ENCODE data around the gene NEK10.

NEK10 gene

DNA sequence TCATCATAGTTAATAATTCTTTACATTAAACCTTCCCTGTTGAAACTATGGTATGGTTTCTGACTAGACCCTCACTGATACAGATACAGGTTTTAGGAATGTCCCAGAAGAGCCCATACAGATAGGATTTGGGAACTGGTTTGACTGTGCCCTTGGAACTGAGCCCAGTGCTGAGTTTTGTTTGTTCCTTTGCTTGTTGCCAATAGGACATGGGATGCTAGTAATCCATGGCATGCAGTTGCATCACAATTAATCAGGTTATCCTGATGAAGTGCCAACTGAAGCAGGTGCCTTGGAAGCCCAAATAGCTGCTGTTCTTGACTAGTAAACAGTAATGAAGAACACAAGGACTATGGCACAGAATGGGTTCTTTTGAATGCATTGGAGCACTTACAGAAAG is 230.6 kb downstream of the NEK10 start:
- no peak overlapping the region for H3K4me3 ChIP-seq (replicated peaks in 1 of 2; ENCODE audit: low read depth in 2 of 2, low read length in 2 of 2)
- peak in 1 of 2 donors; percentile 22 for DNase-seq (ENCODE audit: low read depth in 2 of 2)
- TF ChIP-seq, protein P1, sequence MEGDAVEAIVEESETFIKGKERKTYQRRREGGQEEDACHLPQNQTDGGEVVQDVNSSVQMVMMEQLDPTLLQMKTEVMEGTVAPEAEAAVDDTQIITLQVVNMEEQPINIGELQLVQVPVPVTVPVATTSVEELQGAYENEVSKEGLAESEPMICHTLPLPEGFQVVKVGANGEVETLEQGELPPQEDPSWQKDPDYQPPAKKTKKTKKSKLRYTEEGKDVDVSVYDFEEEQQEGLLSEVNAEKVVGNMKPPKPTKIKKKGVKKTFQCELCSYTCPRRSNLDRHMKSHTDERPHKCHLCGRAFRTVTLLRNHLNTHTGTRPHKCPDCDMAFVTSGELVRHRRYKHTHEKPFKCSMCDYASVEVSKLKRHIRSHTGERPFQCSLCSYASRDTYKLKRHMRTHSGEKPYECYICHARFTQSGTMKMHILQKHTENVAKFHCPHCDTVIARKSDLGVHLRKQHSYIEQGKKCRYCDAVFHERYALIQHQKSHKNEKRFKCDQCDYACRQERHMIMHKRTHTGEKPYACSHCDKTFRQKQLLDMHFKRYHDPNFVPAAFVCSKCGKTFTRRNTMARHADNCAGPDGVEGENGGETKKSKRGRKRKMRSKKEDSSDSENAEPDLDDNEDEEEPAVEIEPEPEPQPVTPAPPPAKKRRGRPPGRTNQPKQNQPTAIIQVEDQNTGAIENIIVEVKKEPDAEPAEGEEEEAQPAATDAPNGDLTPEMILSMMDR (IDR thresholded peaks at IDR 0.05; ENCODE audit: low read depth, low read length), result no peak

DNA sequence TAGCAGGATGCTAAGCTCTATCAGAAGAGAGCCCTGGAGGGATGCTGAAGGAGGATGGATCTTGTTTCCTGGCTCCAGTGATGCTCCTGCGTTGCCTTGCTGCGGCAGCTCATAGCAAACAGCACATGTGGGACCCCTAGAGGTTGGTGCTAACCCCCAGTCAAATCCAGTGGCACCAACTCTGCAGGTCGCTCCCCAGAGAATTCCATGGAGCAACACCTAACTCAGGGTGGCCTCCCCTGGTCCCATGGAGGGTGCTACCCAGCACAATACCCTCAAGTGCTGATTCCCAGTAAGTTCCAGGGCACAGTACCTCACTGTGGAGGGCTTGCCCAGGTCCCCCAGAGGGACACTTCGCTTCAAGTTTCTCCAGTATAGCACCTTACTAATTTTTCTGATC is 231.2 kb downstream of the NEK10 start:
- no peak for DNase-seq (ENCODE audit: low read depth in 2 of 2)
- H3K4me3 ChIP-seq (replicated peaks in 1 of 2; ENCODE audit: low read depth in 2 of 2, low read length in 2 of 2), result no peak overlapping the region
- TF ChIP-seq, protein P1 (IDR thresholded peaks at IDR 0.05; ENCODE audit: low read depth, low read length), result no peak

DNA sequence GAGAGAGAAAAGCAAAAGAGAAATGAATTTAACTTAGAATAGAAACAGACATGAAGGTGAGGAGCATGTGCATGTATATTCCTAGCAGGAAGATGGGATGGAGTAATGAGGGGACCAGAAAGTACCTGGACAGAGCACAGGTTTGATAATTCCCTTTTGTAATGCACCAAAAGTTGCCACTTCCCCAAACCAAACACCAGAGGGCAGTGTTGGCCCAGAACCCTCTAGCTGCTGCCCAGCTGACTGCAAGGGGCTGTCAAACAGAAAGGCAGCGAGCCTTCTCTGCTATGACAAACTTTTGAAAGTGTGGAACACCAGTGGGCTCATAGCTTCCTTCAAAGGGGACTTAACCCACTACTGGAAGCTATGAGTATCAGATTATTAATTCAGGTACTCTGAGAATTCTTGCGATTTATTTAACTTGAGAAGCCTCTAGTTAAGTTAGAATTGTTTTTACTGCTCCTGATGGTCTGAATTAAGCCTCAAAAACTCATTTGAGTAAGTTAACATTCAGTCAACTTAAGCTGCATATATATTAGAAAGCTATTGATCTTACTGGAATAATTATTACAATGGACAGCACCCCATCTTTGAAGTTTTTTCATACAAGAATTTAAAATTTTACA is 234.9 kb downstream of the NEK10 start:
- DNase-seq (ENCODE audit: low read depth in 2 of 2), result peak; percentile 75 to 77
- TF ChIP-seq, protein P1 (IDR thresholded peaks at IDR 0.05; ENCODE audit: low read depth, low read length), result peak; percentile 90
- no peak overlapping the region for H3K4me3 ChIP-seq (replicated peaks in 1 of 2; ENCODE audit: low read depth in 2 of 2, low read length in 2 of 2)

DNA sequence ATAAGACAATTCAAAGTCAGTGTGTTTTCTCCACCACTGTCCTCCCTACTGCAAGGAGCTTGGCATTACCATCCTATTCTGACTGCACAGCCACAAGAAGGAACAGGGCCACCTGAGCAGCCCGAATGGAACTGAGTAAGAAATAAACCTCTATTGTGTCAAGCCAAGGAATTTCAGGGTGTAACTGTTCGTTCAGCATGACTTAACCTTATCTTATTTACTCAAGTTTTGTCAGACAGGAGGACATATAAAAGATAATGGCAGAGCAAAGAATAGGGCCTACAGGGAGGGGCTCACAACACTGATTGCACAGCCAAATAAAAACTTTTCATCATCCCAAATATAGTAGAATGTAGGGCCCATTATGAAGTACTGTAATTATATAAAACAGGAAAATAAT is 236.1 kb downstream of the NEK10 start:
- TF ChIP-seq, protein P1 (IDR thresholded peaks at IDR 0.05; ENCODE audit: low read depth, low read length), result no peak
- DNase-seq (ENCODE audit: low read depth in 2 of 2), result no peak
- H3K4me3 ChIP-seq (replicated peaks in 1 of 2; ENCODE audit: low read depth in 2 of 2, low read length in 2 of 2), result no peak overlapping the region

DNA sequence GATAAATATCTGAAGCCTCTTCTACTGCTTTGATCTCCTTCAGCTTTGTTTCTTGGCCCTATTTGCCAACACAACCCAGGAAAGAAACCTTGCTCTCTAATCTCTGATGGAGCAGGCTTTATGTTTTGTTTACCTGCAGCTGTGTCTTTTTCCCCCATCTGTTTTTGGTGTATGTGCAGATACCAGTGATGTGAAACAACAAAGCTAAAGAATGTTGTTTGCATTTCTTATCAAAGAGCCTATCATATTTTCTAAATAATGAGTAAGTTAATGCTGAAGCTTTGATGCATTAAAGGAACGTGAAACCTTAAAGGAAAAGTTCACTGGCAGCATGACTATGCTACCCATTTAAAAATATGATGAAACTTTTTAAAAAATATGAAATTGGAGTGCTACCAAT is 238.4 kb downstream of the NEK10 start:
- no peak overlapping the region for H3K4me3 ChIP-seq (replicated peaks in 1 of 2; ENCODE audit: low read depth in 2 of 2, low read length in 2 of 2)
- no peak for DNase-seq (ENCODE audit: low read depth in 2 of 2)
- TF ChIP-seq, protein P1 (IDR thresholded peaks at IDR 0.05; ENCODE audit: low read depth, low read length), result no peak

DNA sequence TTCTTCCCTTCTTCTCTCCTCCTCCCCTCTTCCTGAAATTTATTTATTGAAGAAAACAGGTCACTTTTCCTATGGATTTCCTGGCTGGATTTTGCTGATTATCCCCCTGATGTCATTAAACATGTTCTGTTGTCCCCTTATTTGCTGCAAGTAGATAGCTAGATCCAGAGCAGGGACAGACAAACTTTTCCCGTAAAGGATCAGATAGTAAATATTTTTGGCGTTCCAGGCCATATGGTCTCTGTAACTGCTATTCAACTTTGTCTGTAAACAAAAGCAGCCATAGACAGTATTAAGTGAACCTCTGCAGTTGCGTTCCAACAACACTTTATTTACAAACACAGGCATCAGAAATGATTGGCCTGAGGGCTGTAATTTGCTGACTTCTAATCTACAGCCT is 241.3 kb downstream of the NEK10 start:
- TF ChIP-seq, protein P1 (IDR thresholded peaks at IDR 0.05; ENCODE audit: low read depth, low read length), result no peak
- H3K4me3 ChIP-seq (replicated peaks in 1 of 2; ENCODE audit: low read depth in 2 of 2, low read length in 2 of 2), result no peak overlapping the region
- no peak for DNase-seq (ENCODE audit: low read depth in 2 of 2)

DNA sequence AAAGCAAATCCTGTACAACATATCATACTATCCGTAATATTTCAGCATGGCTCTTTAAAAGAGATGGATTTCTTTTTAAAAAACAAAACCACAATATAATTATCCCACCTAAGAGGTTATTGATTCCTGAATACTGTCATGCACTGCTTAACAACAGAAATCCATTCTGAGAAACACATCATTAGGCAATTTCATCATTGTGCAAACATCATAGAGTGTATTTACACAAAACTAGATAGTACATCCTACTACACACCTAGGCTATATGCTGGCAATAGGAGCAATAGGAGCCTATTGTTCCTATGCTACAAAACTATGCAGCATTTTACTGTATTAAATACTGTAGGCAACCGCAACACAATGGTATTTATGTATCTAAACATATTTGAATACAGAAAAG is 242.0 kb downstream of the NEK10 start:
- DNase-seq (ENCODE audit: low read depth in 2 of 2), result no peak
- TF ChIP-seq, protein P1 (IDR thresholded peaks at IDR 0.05; ENCODE audit: low read depth, low read length), result no peak
- no peak overlapping the region for H3K4me3 ChIP-seq (replicated peaks in 1 of 2; ENCODE audit: low read depth in 2 of 2, low read length in 2 of 2)

All from cardiac fibroblast (primary cell).